ENCODE results near the gene MTCP1.

MTCP1 gene

GRCh38 chrX:155070975-155071693 is at the start of gene MTCP1, which contains the start of the genes BRCC3 and CMC4:
Gene MTCP1, minus strand, starts transcription at chrX:155071136. Its CDS starts 5,126 bp downstream, at chrX:155066010.
Gene BRCC3, plus strand, starts transcription at chrX:155071508. Its CDS starts 20 bp downstream, at chrX:155071528.
Gene CMC4, minus strand, starts transcription at chrX:155071136. Its CDS starts 7,113 bp downstream, at chrX:155064023.
- H3K4me1 ChIP-seq (ENCODE audit: insufficient read depth, low read length) = no peaks in the 10 kb centered on the region
- peak within 1 kb of the TSS; percentile 59 for H3K9ac ChIP-seq (ENCODE audit: low read length)
- H3K4me3 ChIP-seq (ENCODE audit: low read depth in 1 of 2, low read length in 2 of 2) = peak within 1 kb of the TSS; percentile 56 to 60
- no peaks in the 10 kb centered on the region for H3K27me3 ChIP-seq (ENCODE audit: control insufficient read depth in 1 of 2, insufficient read depth in 2 of 2, low read length in 2 of 2)
- H3K9me3 ChIP-seq (ENCODE audit: low read length) = no peaks in the 10 kb centered on the region
- H3K36me3 ChIP-seq (ENCODE audit: insufficient read depth, low read length) = peaks cover 8% of the 10 kb centered on the region
- peak within 1 kb of the TSS; percentile 71 for H3K27ac ChIP-seq (ENCODE audit: low read depth, low read length)

- no peak overlapping the region for H3K4me3 ChIP-seq (ENCODE audit: low read depth in 1 of 2, low read length in 2 of 2)
- H3K9ac ChIP-seq (ENCODE audit: low read length) = no peak overlapping the region
- no peaks in the 10 kb centered on the region for H3K9me3 ChIP-seq (ENCODE audit: low read length)
- no peaks in the 10 kb centered on the region for H3K4me1 ChIP-seq (ENCODE audit: insufficient read depth, low read length)
- no peaks in the 10 kb centered on the region for H3K27me3 ChIP-seq (ENCODE audit: control insufficient read depth in 1 of 2, insufficient read depth in 2 of 2, low read length in 2 of 2)
- no peak overlapping the region for H3K27ac ChIP-seq (ENCODE audit: low read depth, low read length)
- H3K36me3 ChIP-seq (ENCODE audit: insufficient read depth, low read length) = no peaks in the 10 kb centered on the region
These were observed 44.4 kb upstream of the MTCP1 start for GRCh38 chrX:155115174-155115819.

- Histone ChIP-seq H3K27ac (ENCODE audit: low read depth, low read length) (no peak overlapping the region), H3K27me3 (ENCODE audit: control insufficient read depth in 1 of 2, insufficient read depth in 2 of 2, low read length in 2 of 2) (no peaks in the 10 kb centered on the region), H3K36me3 (ENCODE audit: insufficient read depth, low read length) (no peaks in the 10 kb centered on the region), H3K9me3 (ENCODE audit: low read length) (no peaks in the 10 kb centered on the region), H3K9ac (ENCODE audit: low read length) (no peak overlapping the region), H3K4me1 (ENCODE audit: insufficient read depth, low read length) (no peaks in the 10 kb centered on the region), H3K4me3 (ENCODE audit: low read depth in 1 of 2, low read length in 2 of 2) (no peak overlapping the region)
These were observed 42.2 kb upstream of the MTCP1 start for GRCh38 chrX:155113097-155113496.

GRCh38 chrX:155112171-155112570 is 41.2 kb upstream of the MTCP1 start:
- no peak overlapping the region for H3K9ac ChIP-seq (ENCODE audit: low read length)
- H3K36me3 ChIP-seq (ENCODE audit: insufficient read depth, low read length) = no peaks in the 10 kb centered on the region
- H3K4me1 ChIP-seq (ENCODE audit: insufficient read depth, low read length) = no peaks in the 10 kb centered on the region
- H3K27ac ChIP-seq (ENCODE audit: low read depth, low read length) = no peak overlapping the region
- H3K9me3 ChIP-seq (ENCODE audit: low read length) = no peaks in the 10 kb centered on the region
- H3K4me3 ChIP-seq (ENCODE audit: low read depth in 1 of 2, low read length in 2 of 2) = no peak overlapping the region
- no peaks in the 10 kb centered on the region for H3K27me3 ChIP-seq (ENCODE audit: control insufficient read depth in 1 of 2, insufficient read depth in 2 of 2, low read length in 2 of 2)

- Histone ChIP-seq H3K4me3 (ENCODE audit: low read depth in 1 of 2, low read length in 2 of 2) (no peak overlapping the region), H3K9me3 (ENCODE audit: low read length) (no peaks in the 10 kb centered on the region), H3K27me3 (ENCODE audit: control insufficient read depth in 1 of 2, insufficient read depth in 2 of 2, low read length in 2 of 2) (no peaks in the 10 kb centered on the region), H3K4me1 (ENCODE audit: insufficient read depth, low read length) (no peaks in the 10 kb centered on the region), H3K36me3 (ENCODE audit: insufficient read depth, low read length) (no peaks in the 10 kb centered on the region), H3K9ac (ENCODE audit: low read length) (no peak overlapping the region), H3K27ac (ENCODE audit: low read depth, low read length) (no peak overlapping the region)
These were observed 37.5 kb upstream of the MTCP1 start for GRCh38 chrX:155108427-155108826.

- Histone ChIP-seq H3K27ac (ENCODE audit: low read depth, low read length) (no peak overlapping the region), H3K4me1 (ENCODE audit: insufficient read depth, low read length) (no peaks in the 10 kb centered on the region), H3K9me3 (ENCODE audit: low read length) (no peaks in the 10 kb centered on the region), H3K9ac (ENCODE audit: low read length) (no peak overlapping the region), H3K36me3 (ENCODE audit: insufficient read depth, low read length) (no peaks in the 10 kb centered on the region), H3K27me3 (ENCODE audit: control insufficient read depth in 1 of 2, insufficient read depth in 2 of 2, low read length in 2 of 2) (no peaks in the 10 kb centered on the region), H3K4me3 (ENCODE audit: low read depth in 1 of 2, low read length in 2 of 2) (no peak overlapping the region)
These were observed 35.0 kb upstream of the MTCP1 start for GRCh38 chrX:155105919-155106318.

- H3K27me3 ChIP-seq (ENCODE audit: control insufficient read depth in 1 of 2, insufficient read depth in 2 of 2, low read length in 2 of 2) = no peaks in the 10 kb centered on the region
- no peak overlapping the region for H3K9ac ChIP-seq (ENCODE audit: low read length)
- no peaks in the 10 kb centered on the region for H3K9me3 ChIP-seq (ENCODE audit: low read length)
- no peak overlapping the region for H3K4me3 ChIP-seq (ENCODE audit: low read depth in 1 of 2, low read length in 2 of 2)
- H3K27ac ChIP-seq (ENCODE audit: low read depth, low read length) = no peak overlapping the region
- H3K36me3 ChIP-seq (ENCODE audit: insufficient read depth, low read length) = peaks cover 5% of the 10 kb centered on the region
- no peaks in the 10 kb centered on the region for H3K4me1 ChIP-seq (ENCODE audit: insufficient read depth, low read length)
These were observed 23.6 kb upstream of the MTCP1 start for GRCh38 chrX:155094468-155095061.

GRCh38 chrX:155086961-155087735 is 16.2 kb upstream of the MTCP1 start:
- no peaks in the 10 kb centered on the region for H3K4me1 ChIP-seq (ENCODE audit: insufficient read depth, low read length)
- no peak overlapping the region for H3K27ac ChIP-seq (ENCODE audit: low read depth, low read length)
- H3K4me3 ChIP-seq (ENCODE audit: low read depth in 1 of 2, low read length in 2 of 2) = no peak overlapping the region
- no peaks in the 10 kb centered on the region for H3K27me3 ChIP-seq (ENCODE audit: control insufficient read depth in 1 of 2, insufficient read depth in 2 of 2, low read length in 2 of 2)
- peaks cover 15% of the 10 kb centered on the region for H3K36me3 ChIP-seq (ENCODE audit: insufficient read depth, low read length)
- no peak overlapping the region for H3K9ac ChIP-seq (ENCODE audit: low read length)
- H3K9me3 ChIP-seq (ENCODE audit: low read length) = no peaks in the 10 kb centered on the region

- H3K27me3 ChIP-seq (ENCODE audit: control insufficient read depth in 1 of 2, insufficient read depth in 2 of 2, low read length in 2 of 2) = no peaks in the 10 kb centered on the region
- H3K9ac ChIP-seq (ENCODE audit: low read length) = no peak overlapping the region
- no peak overlapping the region for H3K27ac ChIP-seq (ENCODE audit: low read depth, low read length)
- H3K9me3 ChIP-seq (ENCODE audit: low read length) = no peaks in the 10 kb centered on the region
- peaks cover 15% of the 10 kb centered on the region for H3K36me3 ChIP-seq (ENCODE audit: insufficient read depth, low read length)
- no peak overlapping the region for H3K4me3 ChIP-seq (ENCODE audit: low read depth in 1 of 2, low read length in 2 of 2)
- no peaks in the 10 kb centered on the region for H3K4me1 ChIP-seq (ENCODE audit: insufficient read depth, low read length)
These were observed 15.4 kb upstream of the MTCP1 start for GRCh38 chrX:155086202-155086840.

- H3K4me1 ChIP-seq (ENCODE audit: insufficient read depth, low read length) = no peaks in the 10 kb centered on the region
- peak overlapping the region; percentile 71 for H3K27ac ChIP-seq (ENCODE audit: low read depth, low read length)
- H3K9me3 ChIP-seq (ENCODE audit: low read length) = no peaks in the 10 kb centered on the region
- no peaks in the 10 kb centered on the region for H3K27me3 ChIP-seq (ENCODE audit: control insufficient read depth in 1 of 2, insufficient read depth in 2 of 2, low read length in 2 of 2)
- peak overlapping the region; percentile 49 for H3K4me3 ChIP-seq (ENCODE audit: low read depth in 1 of 2, low read length in 2 of 2)
- peaks cover 8% of the 10 kb centered on the region for H3K36me3 ChIP-seq (ENCODE audit: insufficient read depth, low read length)
- H3K9ac ChIP-seq (ENCODE audit: low read length) = peak overlapping the region; percentile 40
These were observed 851 bp upstream of the MTCP1 start for GRCh38 chrX:155071694-155072280.

All from muscle layer of colon (tissue), 2 donors.